ENCODE results near the gene GPR158. TPM values are rescaled to one million over a fixed set of nuclear protein-coding genes. Genes with fewer than 3 reads are reported as not detected.

The GPR158 gene
- total and polyA plus RNA-seq, 8 donors: 0.06 to 1.2 (median 0.24) TPM

- H3K27me3 ChIP-seq: peaks cover 0 to 38% (median 13%) of the 10 kb centered on the region in 4 donors
- H3K36me3 ChIP-seq: no peaks in the 10 kb centered on the region
- ATAC-seq (no peak), FAIRE-seq (no peak), DNase-seq (no peak)
- WGBS, 2 donors: 38 to 45% methylated on average over 2 of the region's 2 CpGs
- no peak for TF ChIP-seq CTCF (IDR thresholded peaks at IDR 0.05)
- intact Hi-C loops (cut with DNase I): no loop called here
- no peak overlapping the region for H3K4me3 ChIP-seq
- H3K9me3 ChIP-seq: no peaks in the 10 kb centered on the region
- H3K27ac ChIP-seq: no peak overlapping the region
- peaks cover 0 to 12% (median 9%) of the 10 kb centered on the region in 3 donors for H3K4me1 ChIP-seq
These were observed 2.4 kb downstream of the GPR158 start for GRCh38 chr10:25177093-25177753.

- H3K4me3 ChIP-seq: no peak overlapping the region
- peaks cover 0 to 32% (median 13%) of the 10 kb centered on the region in 4 donors for H3K27me3 ChIP-seq
- no peaks in the 10 kb centered on the region for H3K9me3 ChIP-seq
- no peak overlapping the region for H3K27ac ChIP-seq
- peaks cover 0 to 12% (median 9%) of the 10 kb centered on the region in 3 donors for H3K4me1 ChIP-seq
- no peak for DNase-seq
- WGBS, 2 donors: 71 to 84% methylated on average over 2 of the region's 2 CpGs
- H3K36me3 ChIP-seq: no peaks in the 10 kb centered on the region
- no peak for FAIRE-seq
- no peak for TF ChIP-seq CTCF (IDR thresholded peaks at IDR 0.05)
- ATAC-seq: no peak
- intact Hi-C loops (cut with DNase I): no loop called here
These were observed 2.9 kb downstream of the GPR158 start for GRCh38 chr10:25177754-25178135.

GRCh38 chr10:25178411-25178810, 3.6 kb downstream of the GPR158 start:
- peaks cover 0 to 32% (median 13%) of the 10 kb centered on the region in 4 donors for H3K27me3 ChIP-seq
- FAIRE-seq (no peak), ATAC-seq (no peak), DNase-seq (no peak)
- peaks cover 0 to 12% (median 9%) of the 10 kb centered on the region in 3 donors for H3K4me1 ChIP-seq
- TF ChIP-seq CTCF (IDR thresholded peaks at IDR 0.05): no peak
- intact Hi-C loops (cut with DNase I): no loop called here
- no peak overlapping the region for H3K27ac ChIP-seq
- H3K4me3 ChIP-seq: no peak overlapping the region
- H3K9me3 ChIP-seq: no peaks in the 10 kb centered on the region
- H3K36me3 ChIP-seq: no peaks in the 10 kb centered on the region

GRCh38 chr10:25180801-25181200, 6.0 kb downstream of the GPR158 start:
- WGBS, 2 donors: 28 to 42% methylated on average over 2 of the region's 2 CpGs
- Histone ChIP-seq H3K4me3 (no peak overlapping the region), H3K27ac (no peak overlapping the region), H3K27me3 (peaks cover 0 to 27% (median 13%) of the 10 kb centered on the region in 4 donors), H3K4me1 (peaks cover 0 to 7% (median 2%) of the 10 kb centered on the region in 3 donors), H3K36me3 (no peaks in the 10 kb centered on the region), H3K9me3 (no peaks in the 10 kb centered on the region)
- ATAC-seq (no peak), DNase-seq (no peak), FAIRE-seq (no peak)
- no peak for TF ChIP-seq CTCF (IDR thresholded peaks at IDR 0.05)
- intact Hi-C loops (cut with DNase I): no loop called here

- Histone ChIP-seq H3K36me3 (no peaks in the 10 kb centered on the region), H3K9me3 (no peaks in the 10 kb centered on the region), H3K27ac (no peak overlapping the region), H3K4me3 (no peak overlapping the region), H3K4me1 (no peaks in the 10 kb centered on the region), H3K27me3 (peaks cover 0 to 19% (median 6%) of the 10 kb centered on the region in 4 donors)
- FAIRE-seq (no peak), ATAC-seq (no peak), DNase-seq (no peak)
- no peak for TF ChIP-seq CTCF (IDR thresholded peaks at IDR 0.05)
- WGBS, 2 donors: 63 to 71% methylated on average over 3 of the region's 3 CpGs
- intact Hi-C loops (cut with DNase I): no loop called here
These were observed 7.8 kb downstream of the GPR158 start for GRCh38 chr10:25182636-25183035.
